B cell (primary cell): ENCODE results near the gene CTBP2. TPM values are rescaled to one million over a fixed set of nuclear protein-coding genes. Genes with fewer than 3 reads are reported as not detected.

Source experiments
- ATAC-seq: fragments of 200-7000 bp; cut with Tn5 transposase; one replicate; pipeline ENCODE4 v1.10.0; 2021; ENCODE audit warnings: low read depth, mild to moderate bottlenecking, moderate number of reproducible peaks, moderate library complexity
- CTCF ChIA-PET: fragments of 350-600 bp; sonication (Branson Sonifier 250); formaldehyde crosslinking; loops from one replicate; lab custom pipeline; 2021; ENCODE audit warnings: antibody characterized with exemption, inconsistent platforms; lab: Charles Lee
- POLR2A ChIA-PET: fragments of 350-600 bp; sonication (Branson Sonifier 250); formaldehyde crosslinking; loops from one replicate; lab custom pipeline; 2021; ENCODE audit warnings: antibody characterized with exemption; lab: Charles Lee
- DNase-seq: peaks from one replicate; pipeline ENCODE4 v3.0.0; 2013
- H2AFZ ChIP-seq: 2 replicates; pipeline ENCODE4 v1.6.1; 2012; ENCODE audit warnings: mild to moderate bottlenecking, low read depth, low read length; ENCODE audit not compliant: insufficient read depth, poor library complexity, severe bottlenecking
- H3K27ac ChIP-seq, 2 donors: 1 replicate in 1 of 2; 2 replicates in 1 of 2; pipeline ENCODE4 v1.5.1; 2012 to 2013; ENCODE audit warnings: low read length in 2 of 2, mild to moderate bottlenecking in 2 of 2, moderate library complexity in 1 of 2
- H3K27me3 ChIP-seq, 4 experiments: fragments of 200-600 bp in 1 of 4; sonication (generic) in 1 of 4; replicated peaks in 1 of 4; 1 replicate in 2 of 4; 2 replicates in 2 of 4; pipeline versions ENCODE4 v1.6.1 to v1.7.0; 2013 to 2016; ENCODE audit warnings: low read length in 3 of 4, mild to moderate bottlenecking in 2 of 4, mixed read lengths in 1 of 4, moderate library complexity in 1 of 4; ENCODE audit not compliant: insufficient read depth in 4 of 4, control insufficient read depth in 3 of 4; ENCODE audit errors: control extremely low read depth in 1 of 4
- H3K36me3 ChIP-seq, 2 experiments: replicated peaks in 1 of 2; 1 replicate in 1 of 2; 2 replicates in 1 of 2; pipeline versions ENCODE4 v1.6.1 to v1.7.1; 2013; ENCODE audit warnings: low read length in 1 of 2; ENCODE audit not compliant: insufficient read depth in 2 of 2, control insufficient read depth in 1 of 2; ENCODE audit errors: control extremely low read depth in 1 of 2, extremely low read depth in 1 of 2
- H3K4me1 ChIP-seq, 2 donors: fragments of 200-600 bp in 1 of 2; sonication (generic) in 1 of 2; 1 replicate in 1 of 2; 2 replicates in 1 of 2; pipeline versions ENCODE4 v1.5.1 to v1.6.1; 2013 to 2017; ENCODE audit warnings: low read length in 2 of 2; ENCODE audit not compliant: control insufficient read depth in 2 of 2, insufficient read depth in 2 of 2
- H3K4me2 ChIP-seq: replicated peaks from 2 replicates; pipeline ENCODE3; 2012; ENCODE audit warnings: mild to moderate bottlenecking, low read depth, low read length; ENCODE audit not compliant: poor library complexity, severe bottlenecking
- H3K4me3 ChIP-seq, 5 experiments: fragments of 200-600 bp in 1 of 5; sonication (generic) in 1 of 5; 1 replicate in 3 of 5; 2 replicates in 2 of 5; pipeline versions ENCODE4 v1.5.1 to v1.7.0; 2011 to 2016; ENCODE audit warnings: low read length in 4 of 5, mild to moderate bottlenecking in 4 of 5, low read depth in 2 of 5, control low read depth in 1 of 5, moderate library complexity in 1 of 5; ENCODE audit not compliant: insufficient read depth in 1 of 5; ENCODE audit errors: control extremely low read depth in 1 of 5, extremely low read depth in 1 of 5
- H3K79me2 ChIP-seq: fragments of 200-600 bp; sonication (generic); one replicate; pipeline ENCODE4 v1.6.0; 2016; ENCODE audit warnings: low read length; ENCODE audit not compliant: control insufficient read depth, insufficient read depth
- H3K9ac ChIP-seq: fragments of 200-600 bp; sonication (generic); 2 replicates; pipeline ENCODE4 v1.6.1; 2017; ENCODE audit warnings: mild to moderate bottlenecking, low read length, moderate library complexity
- H3K9me3 ChIP-seq, 3 donors: one replicate each; pipeline versions ENCODE4 v1.6.1 to v1.7.1; 2013; ENCODE audit warnings: low read length in 2 of 3; ENCODE audit not compliant: control insufficient read depth in 2 of 3, insufficient read depth in 1 of 3; ENCODE audit errors: control extremely low read depth in 1 of 3
- H4K20me1 ChIP-seq: 2 replicates; pipeline ENCODE4 v1.6.0; 2012; ENCODE audit warnings: mild to moderate bottlenecking, low read length; ENCODE audit not compliant: insufficient read depth, control insufficient read depth, poor library complexity, severe bottlenecking
- H3K27ac Mint-ChIP-seq: one replicate; pipeline ENCODE4 v1.8.0; 2021; ENCODE audit warnings: mixed read lengths
- H3K27me3 Mint-ChIP-seq: one replicate; pipeline ENCODE4 v1.8.0; 2021; ENCODE audit warnings: mixed read lengths
- H3K4me1 Mint-ChIP-seq: one replicate; pipeline ENCODE4 v1.8.0; 2021; ENCODE audit warnings: mixed read lengths
- H3K4me3 Mint-ChIP-seq: one replicate; pipeline ENCODE4 v1.8.0; 2021; ENCODE audit warnings: mixed read lengths
- H3K9me3 Mint-ChIP-seq: one replicate; pipeline ENCODE4 v1.8.0; 2022; ENCODE audit warnings: mixed read lengths; ENCODE audit not compliant: insufficient read depth
- CTCF ChIP-seq: fragments of 200-600 bp; IDR thresholded peaks from one replicate; pipeline ENCODE4 v1.8.0; 2022; ENCODE audit warnings: antibody characterized with exemption, mild to moderate bottlenecking
- EZH2 ChIP-seq: IDR thresholded peaks from 2 replicates; pipeline ENCODE4 v1.6.1; 2012; ENCODE audit warnings: borderline replicate concordance, low read depth, mild to moderate bottlenecking, moderate library complexity, low read length; ENCODE audit not compliant: insufficient read depth, poor library complexity, severe bottlenecking
- WGBS: methylation state at CpG from one replicate; pipeline ENCODE4 v1.1.5; 2013; ENCODE audit warnings: missing lambda C conversion rate; ENCODE audit not compliant: insufficient coverage; 5-methylcytosine and 5-hydroxymethylcytosine counted together
- intact Hi-C: fragments of 100-400 bp; cut with micrococcal nuclease; formaldehyde crosslinking; loops from one replicate; pipeline ENCODE4 v1.10.0; 2022
- polyA plus RNA-seq: library from polyadenylated mRNA; depleted of rRNA; stranded (reverse); fragments of >200 nt; gene quantifications from 2 replicates; pipeline ENCODE4 v1.2.3, GENCODE V29; 2012
- total RNA-seq, 2 donors: library from RNA; stranded (reverse); fragments of 120-200 nt in 1 of 2; gene quantifications; 1 replicate in 1 of 2; 2 replicates in 1 of 2; pipeline versions ENCODE4 v1.2.3 to v1.2.4, GENCODE V29; 2013 to 2022

The CTBP2 gene
- total and polyA plus RNA-seq, 2 donors (not counting 1 experiment from before 2014, with no cell fraction given) = 0.39 to 0.85 TPM

- H3K4me1 Mint-ChIP-seq = no peaks in the 10 kb centered on the region
- no peak for ATAC-seq
- Histone ChIP-seq H3K27me3 (peaks cover 0 to 7% (median 0%) of the 10 kb centered on the region in 4 experiments), H3K4me1 (no peaks in the 10 kb centered on the region), H2AFZ (no peak overlapping the region), H3K9me3 (no peaks in the 10 kb centered on the region), H3K79me2 (no peaks in the 10 kb centered on the region), H3K4me2 (no peak overlapping the region), H4K20me1 (no peaks in the 10 kb centered on the region), H3K27ac (no peak overlapping the region), H3K36me3 (no peaks in the 10 kb centered on the region), H3K9ac (no peak overlapping the region), H3K4me3 (no peak overlapping the region)
- CTCF ChIA-PET = interaction anchor here (1.5 kb wide), 1 partner anchor 9 kb away, joined by 3 read pairs; no protein-coding TSS in a partner anchor
- 96% methylated on average over 11 of the region's 15 CpGs for WGBS
- TF ChIP-seq CTCF = no peak
- no peak for TF ChIP-seq EZH2
- H3K4me3 Mint-ChIP-seq = no peak overlapping the region
- POLR2A ChIA-PET = no interaction called here
- no peaks in the 10 kb centered on the region for H3K9me3 Mint-ChIP-seq
- H3K27ac Mint-ChIP-seq = no peak overlapping the region
- peaks cover 36% of the 10 kb centered on the region for H3K27me3 Mint-ChIP-seq
- intact Hi-C loops = no loop called here
- no peak for DNase-seq
Observed at GRCh38 chr10:125039354-125039769, 121.0 kb downstream of the CTBP2 start.

GRCh38 chr10:125038637-125039036 is 121.7 kb downstream of the CTBP2 start:
- Mint-ChIP-seq H3K9me3 (no peaks in the 10 kb centered on the region), H3K4me3 (no peak overlapping the region), H3K27ac (no peak overlapping the region), H3K4me1 (no peaks in the 10 kb centered on the region), H3K27me3 (peaks cover 31% of the 10 kb centered on the region)
- ATAC-seq = no peak
- no peak for DNase-seq
- H3K36me3 ChIP-seq = no peaks in the 10 kb centered on the region
- no peak overlapping the region for H3K9ac ChIP-seq
- WGBS = 96% methylated on average over 7 of the region's 8 CpGs
- intact Hi-C loops = no loop called here
- ChIA-PET POLR2A (no interaction called here), CTCF (interaction anchor here (1.5 kb wide), 1 partner anchor 9 kb away, joined by 3 read pairs; no protein-coding TSS in a partner anchor)
- no peaks in the 10 kb centered on the region for H4K20me1 ChIP-seq
- no peak for TF ChIP-seq CTCF
- TF ChIP-seq EZH2 = no peak
- H3K4me3 ChIP-seq = no peak overlapping the region
- no peak overlapping the region for H2AFZ ChIP-seq
- peaks cover 0 to 4% (median 0%) of the 10 kb centered on the region in 4 experiments for H3K27me3 ChIP-seq
- H3K27ac ChIP-seq = no peak overlapping the region
- H3K4me2 ChIP-seq = no peak overlapping the region
- no peaks in the 10 kb centered on the region for H3K4me1 ChIP-seq
- no peaks in the 10 kb centered on the region for H3K9me3 ChIP-seq
- no peaks in the 10 kb centered on the region for H3K79me2 ChIP-seq
